ENCODE measurements around the gene SNORC.

DNA sequence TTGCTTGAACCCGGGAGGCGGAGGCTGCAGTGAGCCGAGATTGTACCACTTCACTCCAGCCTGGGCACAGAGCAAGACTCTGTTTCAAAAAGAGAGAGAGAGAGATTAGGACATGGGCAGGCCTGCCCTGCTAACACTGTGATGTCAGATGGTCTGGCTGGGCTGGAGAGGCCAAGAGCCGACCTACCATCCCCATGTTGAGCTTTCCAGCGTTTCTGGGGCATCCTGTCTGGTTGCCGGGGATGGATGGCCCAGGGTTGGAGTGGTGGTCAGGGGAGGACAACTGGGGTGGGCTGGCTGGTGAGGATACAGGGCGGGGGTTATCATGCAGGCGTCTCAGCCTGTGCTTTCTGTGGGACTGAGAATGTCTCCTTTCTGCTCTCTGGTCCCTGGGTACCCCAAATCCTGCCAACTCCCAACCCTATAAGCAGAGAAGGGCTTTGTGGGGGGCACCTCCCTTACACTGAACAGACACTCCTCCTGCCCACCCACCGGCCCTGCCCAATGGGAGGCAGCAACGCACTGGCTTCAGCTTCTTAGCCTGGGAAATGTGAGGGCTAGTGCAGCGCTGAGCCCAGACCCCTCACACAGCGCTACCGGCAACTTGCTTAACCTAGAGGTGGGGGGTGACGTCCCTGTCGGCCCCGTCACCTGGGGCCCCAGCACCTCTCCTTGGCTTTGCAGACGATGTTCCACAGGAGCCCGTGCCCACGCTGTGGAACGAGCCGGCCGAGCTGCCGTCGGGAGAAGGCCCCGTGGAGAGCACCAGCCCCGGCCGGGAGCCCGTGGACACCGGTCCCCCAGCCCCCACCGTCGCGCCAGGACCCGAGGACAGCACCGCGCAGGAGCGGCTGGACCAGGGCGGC lies 5.4 kb downstream of the SNORC start:
- TF ChIP-seq CTCF (IDR thresholded peaks at IDR 0.05 in 8 of 11, conservative IDR thresholded peaks at IDR 0.05 in 3 of 11) (no peak), POLR2A (IDR thresholded peaks at IDR 0.05) (no peak), POLR2AphosphoS5 (IDR thresholded peaks at IDR 0.05) (no peak)
